ENCODE measurements around the gene CLCNKB.
"Not testable (repeated sequence)": the region's sequence is repeated elsewhere in the genome, so short reads cannot be mapped to it uniquely, and the experiment has no call there.

Gene CLCNKB

GRCh38 chr1:16031551-16031950 lies 12.0 kb upstream of the CLCNKB start:
- no peaks in the 10 kb centered on the region for H3K36me3 ChIP-seq
- no peaks in the 10 kb centered on the region for H4K20me1 ChIP-seq
- peaks cover 7% of the 10 kb centered on the region; the same call in 1 of the 2 replicates for H3K4me1 ChIP-seq
- H3K9ac ChIP-seq = no peak overlapping the region
- no peaks in the 10 kb centered on the region for H3K27me3 ChIP-seq
- no peak overlapping the region for H3K27ac ChIP-seq
- TF ChIP-seq Cebpa-rat (IDR thresholded peaks at IDR 0.05) = no peak
- H3K9me3 ChIP-seq = no peaks in the 10 kb centered on the region
- no peak overlapping the region for H3K4me3 ChIP-seq
- no peak overlapping the region for H3K4me2 ChIP-seq

- Histone ChIP-seq H3K36me3 (no peaks in the 10 kb centered on the region), H3K9ac (no peak overlapping the region), H3K9me3 (no peaks in the 10 kb centered on the region), H3K27ac (no peak overlapping the region), H3K4me3 (no peak overlapping the region), H3K4me1 (no peaks in the 10 kb centered on the region), H3K27me3 (no peaks in the 10 kb centered on the region), H3K4me2 (peak overlapping the region; percentile 30), H4K20me1 (no peaks in the 10 kb centered on the region)
- no peak for TF ChIP-seq Cebpa-rat (IDR thresholded peaks at IDR 0.05)
Observed at GRCh38 chr1:16032388-16033102, 11.0 kb upstream of the CLCNKB start.

DNA sequence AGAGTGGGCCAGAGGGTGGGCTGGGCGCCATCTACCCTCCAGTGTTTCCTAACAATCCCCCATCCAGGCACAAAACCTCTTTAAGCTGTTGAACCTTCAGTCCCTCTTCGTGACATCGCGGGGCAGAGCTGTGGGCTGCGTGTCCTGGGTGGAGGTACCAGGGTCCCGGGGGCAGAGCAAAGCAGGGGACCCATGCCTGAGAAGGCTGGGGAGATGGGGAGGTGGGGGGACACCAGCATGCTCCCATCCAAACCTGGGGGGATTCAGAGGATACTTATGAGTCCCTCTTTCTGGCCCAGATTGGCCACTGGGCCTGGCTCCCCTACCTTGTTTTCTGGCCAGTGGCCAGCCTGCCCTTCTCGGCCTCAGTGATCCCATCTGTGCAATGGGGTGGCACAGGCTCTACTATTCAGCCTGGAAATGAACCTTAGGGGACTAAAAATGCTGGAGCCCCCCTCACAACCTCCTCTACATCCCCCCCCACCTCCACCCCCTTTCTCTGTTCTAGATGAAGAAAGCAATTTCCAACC lies 10.4 kb upstream of the CLCNKB start:
- not testable (repeated sequence) for H3K27ac ChIP-seq, H3K4me1 ChIP-seq, H3K4me3 ChIP-seq, H4K20me1 ChIP-seq, H3K27me3 ChIP-seq, H3K36me3 ChIP-seq, H3K9me3 ChIP-seq, H3K9ac ChIP-seq
- H3K4me2 ChIP-seq = peak overlapping the region; percentile 30; the same call in 1 of the 2 replicates

DNA sequence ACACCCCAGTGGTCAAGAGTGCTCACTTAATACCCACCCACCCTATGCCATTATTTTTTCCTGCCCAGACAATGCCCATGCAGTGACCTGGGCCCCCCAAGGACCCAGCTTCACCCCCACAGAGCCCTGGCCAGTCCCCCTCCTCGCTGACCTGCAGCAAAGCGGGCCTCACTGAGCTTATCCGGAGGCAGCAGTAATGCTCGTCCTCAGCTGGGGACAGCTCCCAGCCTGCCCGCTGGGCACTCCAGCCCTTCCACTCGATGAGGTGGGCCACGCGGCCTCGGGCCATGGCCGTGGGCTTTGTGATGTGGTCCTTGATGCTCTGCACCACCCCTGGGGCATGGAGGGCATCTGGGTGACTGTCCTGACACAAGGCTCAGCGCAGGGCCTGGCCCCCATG lies 7.1 kb upstream of the CLCNKB start:
- not testable (repeated sequence) for H3K36me3 ChIP-seq, H4K20me1 ChIP-seq, H3K27ac ChIP-seq, H3K9me3 ChIP-seq, H3K27me3 ChIP-seq, H3K9ac ChIP-seq, H3K4me1 ChIP-seq, H3K4me3 ChIP-seq, H3K4me2 ChIP-seq

DNA sequence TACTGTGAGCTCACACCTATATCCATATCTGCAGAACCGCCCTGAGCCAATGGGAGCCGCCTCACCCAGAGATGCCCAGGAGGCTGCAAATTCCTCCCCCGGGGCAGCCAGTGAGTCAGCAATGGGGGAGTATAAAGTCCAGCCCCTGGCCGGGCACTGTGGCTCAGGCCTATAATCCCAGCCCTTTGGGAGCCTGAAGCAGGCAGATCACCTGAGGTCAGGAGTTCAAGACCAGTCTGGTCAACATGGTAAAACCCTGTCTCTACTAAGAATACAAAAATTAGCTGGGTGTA lies 5.0 kb upstream of the CLCNKB start:
- Histone ChIP-seq H3K4me1 (no peaks in the 10 kb centered on the region), H3K36me3 (no peaks in the 10 kb centered on the region)

DNA sequence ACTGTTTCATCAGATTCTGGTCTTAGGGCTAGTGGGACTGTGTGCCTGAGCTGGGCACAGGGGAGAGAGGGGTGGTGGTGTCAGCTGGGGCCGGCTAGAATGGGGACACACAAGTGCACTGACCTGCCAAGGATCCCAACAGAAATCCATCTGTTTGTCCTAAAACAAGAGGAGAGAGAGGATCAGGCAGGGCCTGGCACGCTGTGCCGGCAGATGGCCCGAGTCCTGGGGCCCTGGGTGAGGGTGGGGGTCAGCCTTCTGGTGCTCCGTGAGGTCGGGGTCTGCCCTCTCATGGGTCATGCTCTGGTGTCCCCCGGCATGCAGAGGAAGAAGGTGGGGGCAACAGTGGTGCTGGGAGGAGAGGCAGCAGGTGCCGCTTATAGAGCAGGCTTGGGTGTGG lies 3.7 kb upstream of the CLCNKB start:
- H4K20me1 ChIP-seq, H3K9ac ChIP-seq, H3K4me2 ChIP-seq, H3K36me3 ChIP-seq, H3K4me1 ChIP-seq, H3K27ac ChIP-seq, H3K27me3 ChIP-seq, H3K4me3 ChIP-seq, H3K9me3 ChIP-seq: not testable (repeated sequence)

More for the DNA sequence above, 5.0 kb upstream of the CLCNKB start:
- Histone ChIP-seq H3K27ac (no peak overlapping the region), H3K9me3 (no peaks in the 10 kb centered on the region), H3K27me3 (no peaks in the 10 kb centered on the region), H3K4me2 (no peak overlapping the region), H3K9ac (no peak overlapping the region), H4K20me1 (no peaks in the 10 kb centered on the region), H3K4me3 (no peak overlapping the region)
- no peak for TF ChIP-seq Cebpa-rat (IDR thresholded peaks at IDR 0.05)

DNA sequence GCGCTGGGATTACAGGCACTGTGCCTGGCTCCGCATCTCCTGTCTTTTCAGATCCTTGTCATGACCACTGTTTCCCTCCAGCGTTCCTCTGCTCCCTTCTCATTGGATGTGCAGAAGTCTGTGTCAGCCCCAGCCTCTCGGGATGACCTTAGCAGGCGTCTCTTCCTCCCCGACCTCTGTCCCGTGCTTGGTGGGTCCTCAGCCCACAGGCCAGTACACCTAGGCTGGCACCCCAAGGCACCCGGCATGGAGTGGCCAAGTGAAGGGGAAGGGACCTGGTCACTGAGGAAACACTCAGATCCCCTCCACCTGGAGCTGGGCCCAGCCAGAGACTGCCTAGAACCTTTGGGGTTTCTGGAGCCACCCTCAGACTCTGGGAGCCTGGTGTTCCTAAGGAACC lies 2.4 kb upstream of the CLCNKB start:
- no peak for TF ChIP-seq Cebpa-rat (IDR thresholded peaks at IDR 0.05)
- H3K27me3 ChIP-seq = no peaks in the 10 kb centered on the region
- H3K9me3 ChIP-seq = no peaks in the 10 kb centered on the region
- H3K4me2 ChIP-seq = no peak overlapping the region
- no peak overlapping the region for H3K4me3 ChIP-seq
- no peaks in the 10 kb centered on the region for H3K4me1 ChIP-seq
- no peaks in the 10 kb centered on the region for H3K36me3 ChIP-seq
- H3K9ac ChIP-seq = no peak overlapping the region
- H3K27ac ChIP-seq = no peak overlapping the region
- H4K20me1 ChIP-seq = no peaks in the 10 kb centered on the region

DNA sequence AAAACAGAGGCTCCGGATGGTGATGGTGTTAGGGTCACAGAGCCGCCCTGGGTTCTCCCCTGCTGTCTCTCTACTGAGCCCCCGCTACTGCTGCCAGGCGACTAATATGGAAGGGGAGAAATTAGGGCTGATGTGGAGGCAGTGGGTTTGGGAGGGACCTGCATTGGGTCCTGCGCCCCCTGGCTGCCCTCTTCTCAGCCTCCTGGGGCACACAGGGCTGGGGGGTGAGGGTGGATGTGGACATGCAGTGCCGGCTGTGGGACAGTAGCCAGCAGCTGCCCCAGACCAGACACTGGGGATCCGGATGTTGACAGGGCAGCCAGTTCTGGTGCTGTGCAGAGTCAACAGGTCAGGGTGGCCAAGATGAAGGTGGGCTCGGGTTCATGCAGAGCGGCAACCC lies 1.5 kb upstream of the CLCNKB start:
- Histone ChIP-seq H4K20me1 (no peaks in the 10 kb centered on the region), H3K4me2 (no peak overlapping the region), H3K9me3 (no peaks in the 10 kb centered on the region), H3K27ac (no peak overlapping the region), H3K27me3 (no peaks in the 10 kb centered on the region), H3K9ac (no peak overlapping the region), H3K4me3 (no peak overlapping the region), H3K36me3 (no peaks in the 10 kb centered on the region), H3K4me1 (no peaks in the 10 kb centered on the region)
- no peak for TF ChIP-seq Cebpa-rat (IDR thresholded peaks at IDR 0.05)

GRCh38 chr1:16042654-16043053 lies 928 bp upstream of the CLCNKB start:
- H4K20me1 ChIP-seq, H3K4me2 ChIP-seq, H3K4me1 ChIP-seq, H3K27ac ChIP-seq, H3K27me3 ChIP-seq, H3K4me3 ChIP-seq, H3K36me3 ChIP-seq, H3K9me3 ChIP-seq, H3K9ac ChIP-seq: not testable (repeated sequence)

GRCh38 chr1:16043950-16044349 lies 368 bp downstream of the CLCNKB start:
- no peaks in the 10 kb centered on the region for H3K27me3 ChIP-seq
- H3K27ac ChIP-seq = no peak overlapping the region
- H3K4me2 ChIP-seq = no peak overlapping the region
- no peaks in the 10 kb centered on the region for H3K36me3 ChIP-seq
- H4K20me1 ChIP-seq = no peaks in the 10 kb centered on the region
- no peak overlapping the region for H3K4me3 ChIP-seq
- no peak for TF ChIP-seq Cebpa-rat (IDR thresholded peaks at IDR 0.05)
- H3K9ac ChIP-seq = no peak overlapping the region
- peaks cover 4% of the 10 kb centered on the region; the same call in 1 of the 2 replicates for H3K4me1 ChIP-seq
- no peaks in the 10 kb centered on the region for H3K9me3 ChIP-seq

GRCh38 chr1:16046842-16047241 lies 3.3 kb downstream of the CLCNKB start:
- no peaks in the 10 kb centered on the region for H3K9me3 ChIP-seq
- H4K20me1 ChIP-seq = no peaks in the 10 kb centered on the region
- H3K4me2 ChIP-seq = no peak overlapping the region
- no peak for TF ChIP-seq Cebpa-rat (IDR thresholded peaks at IDR 0.05)
- H3K4me1 ChIP-seq = peaks cover 7% of the 10 kb centered on the region; the same call in 1 of the 2 replicates
- no peak overlapping the region for H3K4me3 ChIP-seq
- no peak overlapping the region for H3K27ac ChIP-seq
- no peak overlapping the region for H3K9ac ChIP-seq
- no peaks in the 10 kb centered on the region for H3K27me3 ChIP-seq
- H3K36me3 ChIP-seq = no peaks in the 10 kb centered on the region
